Activated T-cell treated with anti-CD3 and anti-CD28 coated beads for 4 hours (primary cell): ENCODE data around the gene LRP2.
"Not testable (repeated sequence)": the region's sequence is repeated elsewhere in the genome, so short reads cannot be mapped to it uniquely, and the experiment has no call there.

Experiments used
- DNase-seq: peaks from one replicate; pipeline ENCODE4 v3.0.0-alpha.2; 2020

The LRP2 gene

DNA sequence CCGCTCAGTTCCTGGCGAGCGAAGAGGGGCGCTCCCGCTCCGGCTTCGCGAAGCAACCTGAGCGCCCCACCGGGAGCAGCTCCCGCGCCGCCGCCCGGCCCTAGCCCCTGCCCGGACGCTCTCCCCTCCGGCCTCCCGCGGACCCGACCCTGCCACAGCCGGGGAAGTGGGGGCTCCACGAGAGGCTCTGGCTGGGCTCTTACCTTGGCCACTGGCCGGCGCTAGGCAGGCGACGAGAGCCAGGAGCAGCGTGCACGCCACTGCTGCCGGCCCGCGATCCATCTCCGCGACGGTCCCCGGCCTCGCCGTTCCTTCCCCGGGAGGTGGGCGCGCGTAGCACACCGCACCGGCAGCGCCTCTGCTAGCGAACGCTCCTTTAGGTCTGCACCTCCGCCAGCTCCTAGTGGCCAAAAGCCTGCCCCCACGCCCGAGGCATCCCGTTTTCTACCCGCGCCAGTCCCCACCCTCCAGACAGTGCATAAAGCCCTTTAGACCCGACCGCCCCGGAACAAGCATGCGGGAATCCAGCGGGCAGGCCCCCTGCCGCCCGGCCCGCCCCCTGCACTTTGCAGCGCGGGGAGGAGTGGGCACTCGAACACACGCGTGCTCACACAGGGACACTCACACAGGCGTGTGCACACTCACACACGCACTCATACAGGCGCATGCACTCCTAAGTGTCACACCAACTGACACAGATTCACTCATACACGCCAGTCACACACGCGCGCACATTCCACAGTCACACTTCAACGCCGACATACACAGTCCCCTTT is at the start of gene LRP2:
TSS of gene LRP2 (minus strand) at position 417 of the 776 bp plus-strand sequence. CDS start at position 282, 135 bp downstream.
- no peak for DNase-seq

DNA sequence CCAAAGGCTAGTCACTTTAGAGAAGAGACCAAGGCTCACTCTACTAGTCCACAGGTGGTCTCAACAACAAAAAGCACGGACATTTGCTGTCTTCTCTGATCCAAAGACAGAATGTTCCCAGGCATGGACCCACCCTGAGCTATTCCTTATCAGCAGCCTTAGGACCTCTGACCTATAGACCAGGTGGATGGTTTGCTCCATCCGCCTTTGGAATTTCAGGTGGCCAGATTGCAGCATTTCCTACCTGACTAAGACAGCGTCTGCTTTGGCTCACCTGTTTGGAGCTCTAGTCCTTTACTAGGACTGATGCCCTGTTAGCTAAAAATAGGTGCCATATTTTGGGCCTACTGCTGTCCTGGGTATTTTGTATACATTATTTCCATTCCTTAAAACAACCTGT is 44.6 kb upstream of the LRP2 start:
- no peak for DNase-seq

DNA sequence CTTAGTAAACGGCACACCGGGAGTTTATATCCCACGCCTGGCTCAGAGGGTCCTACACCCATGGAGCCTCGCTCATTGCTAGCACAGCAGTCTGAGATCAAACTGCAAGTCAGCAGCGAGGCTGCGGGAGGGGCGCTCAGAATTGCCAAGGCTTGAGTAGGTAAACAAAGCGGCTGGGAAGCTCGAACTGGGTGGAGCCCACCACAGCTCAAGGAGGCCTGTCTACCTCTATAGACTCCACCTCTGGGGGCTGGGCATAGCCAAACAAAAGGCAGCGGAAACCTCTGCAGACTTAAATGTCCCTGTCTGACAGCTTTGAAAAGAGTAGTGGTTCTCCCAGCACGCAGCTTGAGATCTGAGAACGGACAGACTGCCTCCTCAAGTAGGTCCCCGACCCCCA is 37.2 kb upstream of the LRP2 start:
- DNase-seq = not testable (repeated sequence)

DNA sequence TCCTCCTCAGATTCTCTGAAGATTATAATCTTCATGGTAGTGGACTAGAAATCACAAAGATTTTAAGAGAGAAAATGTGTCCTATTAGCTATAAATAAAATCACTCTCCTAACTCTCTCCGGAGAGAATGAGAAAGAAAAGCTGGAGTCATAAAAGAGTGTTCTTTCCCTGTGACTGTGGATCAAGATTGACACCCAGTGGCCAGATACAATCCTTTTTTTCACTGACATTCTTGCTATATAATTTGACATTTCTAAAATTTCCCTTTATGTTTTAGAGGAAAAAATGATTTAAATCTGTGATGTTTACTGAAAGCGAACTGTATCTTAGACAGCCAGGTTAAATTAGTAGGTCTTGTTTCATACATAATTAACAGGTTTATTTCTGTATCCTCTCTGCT is 35.4 kb upstream of the LRP2 start:
- DNase-seq = no peak

DNA sequence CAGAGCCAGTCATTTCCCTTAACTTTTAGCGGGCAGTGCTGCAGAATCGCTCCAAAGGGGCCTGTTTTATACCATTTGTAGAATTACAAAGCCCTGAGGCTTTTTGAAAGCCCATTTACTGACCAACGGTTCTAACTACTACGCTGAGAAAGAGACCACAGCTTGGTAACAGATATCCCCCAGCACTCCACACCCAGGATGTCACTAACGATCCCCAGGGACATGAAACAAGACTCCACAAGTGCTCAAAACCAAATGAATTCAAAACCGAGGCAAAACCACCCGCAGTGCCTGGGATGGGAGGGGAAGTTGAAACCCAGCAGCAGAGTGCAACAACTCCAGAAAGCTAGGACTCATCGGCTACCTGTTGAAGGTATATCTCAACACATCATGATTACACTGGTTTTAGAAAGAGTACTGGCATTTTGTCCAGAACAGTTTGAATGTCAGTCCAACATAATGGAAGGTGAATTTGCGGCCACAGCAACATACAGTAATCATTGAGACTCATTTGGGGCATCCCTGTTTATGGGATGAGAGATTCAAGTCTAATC is 33.6 kb upstream of the LRP2 start:
- no peak for DNase-seq

DNA sequence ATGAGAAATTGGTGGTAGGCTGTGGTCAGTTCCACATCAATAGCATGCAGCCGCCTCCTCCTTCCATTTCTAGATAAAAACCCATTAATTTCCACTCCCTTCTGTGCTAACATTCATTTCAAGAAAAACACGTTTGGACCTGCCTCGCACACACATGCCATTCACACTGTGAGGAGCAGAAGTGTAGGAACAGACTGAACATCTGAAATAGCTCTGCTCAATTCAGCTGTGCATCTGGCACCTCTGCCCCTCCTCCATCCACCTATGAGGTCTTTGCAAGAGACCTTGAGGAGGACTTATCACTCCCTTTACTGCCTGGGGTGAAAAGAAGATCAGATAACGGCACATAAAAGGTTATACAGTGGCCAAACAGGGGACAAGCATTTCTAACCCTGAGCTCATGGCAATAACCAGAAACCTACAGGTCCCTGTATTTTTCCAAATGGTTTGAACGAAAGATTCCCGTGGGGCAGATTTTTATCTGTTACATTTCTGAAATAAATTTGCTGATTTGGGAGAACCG is 30.8 kb upstream of the LRP2 start:
- DNase-seq = no peak

DNA sequence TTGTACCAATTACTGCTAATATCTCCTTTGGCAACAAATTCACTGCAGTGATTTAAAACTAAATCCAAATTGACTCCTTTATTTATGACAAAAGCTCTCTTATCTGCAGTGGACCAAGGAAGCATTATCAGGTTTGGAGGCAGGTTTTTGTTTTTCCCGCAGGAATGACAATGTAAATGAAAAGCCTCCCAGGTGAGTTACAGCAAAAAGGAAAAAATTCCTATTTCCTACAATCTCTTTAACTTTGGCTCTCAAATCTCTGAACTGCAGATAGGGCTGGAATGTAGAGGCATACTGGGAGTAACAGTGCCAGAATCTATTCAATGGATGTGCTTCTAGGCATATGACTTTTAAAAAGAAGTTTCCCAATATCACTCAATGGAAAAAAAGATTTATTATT is 28.9 kb upstream of the LRP2 start:
- no peak for DNase-seq

DNA sequence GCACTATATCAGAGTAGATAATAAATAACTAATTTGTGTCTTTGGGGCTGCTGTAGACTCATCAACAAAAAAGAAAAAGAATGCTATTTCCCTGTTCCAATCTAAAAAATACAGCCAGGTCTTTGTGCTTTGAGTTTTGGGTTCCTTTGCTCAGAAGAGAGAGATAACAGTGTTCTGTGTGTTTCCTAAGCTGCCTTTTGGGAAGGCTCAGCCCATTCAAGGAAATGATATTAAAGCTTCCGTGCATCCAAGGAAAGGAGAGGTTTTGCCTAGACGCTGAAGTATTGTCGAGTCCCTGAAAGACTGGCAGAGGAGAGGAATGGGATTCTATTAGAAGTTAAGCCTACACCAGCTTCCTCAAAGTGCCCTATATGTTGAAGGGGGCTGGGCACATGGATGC is 25.8 kb upstream of the LRP2 start:
- no peak for DNase-seq

DNA sequence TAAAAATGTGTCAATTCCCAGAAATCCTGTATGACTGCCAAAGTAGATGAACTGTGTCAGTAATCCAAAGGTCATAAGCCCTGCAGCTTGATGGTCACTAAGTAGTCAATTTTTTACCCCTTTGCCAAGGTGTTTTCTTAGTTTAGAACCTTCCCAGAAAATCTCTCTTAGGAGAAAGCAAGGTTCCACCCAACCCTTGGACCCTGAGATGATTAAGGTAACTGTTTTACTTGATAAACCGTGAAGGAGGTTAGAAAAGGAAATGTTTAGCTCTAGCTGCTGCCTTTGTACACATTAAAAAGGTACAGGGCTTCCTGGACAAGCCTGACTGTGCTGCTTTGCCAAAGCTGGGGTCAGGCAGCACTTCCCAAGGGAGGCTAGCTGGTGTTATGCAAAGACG is 24.4 kb upstream of the LRP2 start:
- DNase-seq = no peak

DNA sequence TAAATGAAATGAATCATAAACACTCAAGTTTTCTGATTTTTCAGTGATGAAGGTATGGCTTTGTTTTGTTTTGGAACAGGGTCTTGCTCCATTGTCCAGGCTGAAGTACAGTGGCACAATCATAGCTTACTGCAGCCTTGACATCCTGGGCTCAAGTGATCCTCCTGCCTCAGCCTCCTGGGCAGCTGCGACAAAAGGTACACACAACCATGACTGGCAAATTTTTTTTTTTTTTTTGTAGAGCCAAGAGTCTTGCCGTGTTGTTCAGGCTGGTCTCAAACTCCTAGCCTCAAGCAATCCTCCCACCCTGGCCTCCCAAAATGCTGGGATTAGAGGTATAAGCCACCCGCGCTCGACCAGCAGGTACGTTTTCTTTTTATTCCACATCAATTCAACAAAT is 22.5 kb upstream of the LRP2 start:
- no peak for DNase-seq

DNA sequence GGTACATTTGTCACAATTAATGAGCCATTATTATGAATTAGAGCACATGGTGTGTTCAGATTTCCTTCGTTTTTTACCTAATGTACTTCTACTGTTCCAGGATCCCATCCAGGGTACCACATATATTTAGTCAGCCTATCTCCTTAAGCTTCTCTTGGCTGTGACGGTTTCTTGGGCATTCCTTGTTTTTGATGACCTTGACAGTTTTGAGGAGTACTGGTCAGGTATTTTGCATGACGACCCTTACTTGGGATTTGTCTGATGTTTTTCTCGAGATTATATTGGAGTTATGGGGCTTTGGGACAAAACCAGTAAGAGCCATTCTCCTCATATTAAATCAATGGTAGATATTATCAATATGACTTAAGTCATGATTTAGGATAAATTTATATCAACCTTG is 10.2 kb upstream of the LRP2 start:
- no peak for DNase-seq

DNA sequence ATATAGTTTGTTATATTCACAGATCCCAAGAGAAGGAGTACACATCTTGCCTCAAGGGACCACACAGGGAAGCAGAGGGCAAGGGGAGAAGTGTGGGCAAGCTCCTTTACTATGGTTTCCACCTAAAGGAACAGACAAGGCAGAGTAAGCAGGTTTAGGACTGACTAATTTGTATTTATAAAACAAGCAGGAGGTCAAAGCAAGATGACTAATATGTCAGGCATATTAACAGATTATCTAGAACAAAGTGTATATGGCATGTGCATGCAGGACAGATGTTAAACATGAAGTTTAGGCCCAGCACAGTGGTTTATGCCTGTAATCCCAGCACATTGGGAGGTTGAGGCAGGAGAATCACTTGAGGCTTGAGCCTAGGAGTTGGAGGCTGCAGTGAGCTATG is 3.7 kb upstream of the LRP2 start:
- no peak for DNase-seq

DNA sequence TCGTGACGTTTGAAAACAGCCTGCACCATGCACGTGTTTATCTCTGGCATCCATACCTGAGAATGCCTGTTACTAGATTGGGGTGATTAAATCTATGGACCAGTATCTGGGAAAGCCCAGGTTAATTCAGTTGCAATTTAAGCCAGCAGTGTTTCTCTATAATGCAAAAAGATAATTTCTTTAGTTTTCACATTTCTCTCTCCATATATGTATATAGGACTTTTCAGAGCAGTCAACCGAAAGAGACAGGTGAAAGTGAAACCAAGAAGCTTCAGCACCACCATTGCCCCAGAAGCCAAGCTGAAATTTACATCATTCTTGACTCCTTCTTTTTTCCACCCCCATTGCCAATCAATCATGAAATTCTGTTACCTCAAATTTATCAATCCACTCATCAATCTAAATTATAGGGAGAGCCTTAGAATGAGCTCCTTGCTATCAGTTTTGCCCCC is 2.7 kb upstream of the LRP2 start:
- no peak for DNase-seq

DNA sequence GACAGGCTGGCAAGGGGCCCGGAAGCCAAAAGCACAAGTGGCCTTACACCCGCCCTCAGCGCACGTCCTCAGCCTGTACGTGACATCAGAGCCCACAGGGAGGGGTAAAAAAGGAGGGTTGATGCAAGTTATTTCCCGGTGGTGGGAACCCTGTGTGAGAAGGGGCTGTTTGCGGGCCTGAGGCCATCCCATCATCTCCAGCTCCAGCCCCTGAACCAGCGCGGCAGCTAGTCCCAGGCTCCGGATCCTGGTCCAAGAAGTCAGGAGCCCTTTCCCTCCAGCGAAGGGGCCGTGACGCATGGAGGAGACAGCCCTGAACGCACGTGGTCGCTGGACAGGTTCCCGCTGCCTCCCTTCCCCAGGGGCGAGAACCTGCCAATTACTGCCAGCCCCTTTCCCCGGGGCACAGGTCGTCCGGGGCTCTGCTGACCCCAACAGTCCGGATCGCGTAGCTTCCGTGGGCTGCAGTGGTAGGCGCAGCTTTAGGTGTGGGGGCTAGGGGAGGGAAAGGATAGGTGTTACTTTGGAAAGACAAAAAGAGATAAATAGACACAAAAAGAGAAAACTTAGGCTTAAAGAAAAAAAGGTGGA is 1.3 kb upstream of the LRP2 start:
- DNase-seq = peak; percentile 27

DNA sequence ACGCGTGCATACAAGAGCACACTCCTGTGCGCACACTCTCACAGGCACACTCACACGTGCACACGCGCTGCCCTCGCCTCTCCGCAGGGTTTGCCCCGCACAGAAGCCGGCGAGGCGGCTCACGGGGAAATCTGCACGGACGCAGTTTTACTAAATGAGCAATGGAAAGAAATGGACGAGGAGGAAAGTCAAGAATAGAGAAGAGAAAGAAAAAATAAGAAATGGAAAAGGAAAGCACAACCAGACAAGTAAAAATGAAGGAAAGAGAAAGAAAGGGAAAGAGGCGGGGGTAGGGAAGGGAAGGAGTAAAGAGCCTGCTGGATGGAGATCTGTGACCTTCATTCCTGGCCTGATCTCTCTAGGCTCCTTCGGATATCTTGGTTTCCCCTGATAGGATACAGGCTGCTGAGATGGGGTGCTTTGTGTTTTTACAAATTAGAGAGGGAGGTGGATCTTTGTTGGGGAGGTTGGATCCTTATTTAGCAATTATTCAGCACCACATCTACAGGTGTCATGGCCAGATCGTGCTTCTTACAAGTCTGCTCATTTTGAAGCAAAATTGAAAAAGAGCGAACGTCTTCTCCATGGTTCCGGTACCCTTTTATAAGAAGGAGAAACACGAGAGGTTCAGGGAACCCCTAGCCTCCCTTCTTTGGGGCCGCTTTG is 693 bp upstream of the LRP2 start:
- no peak for DNase-seq

DNA sequence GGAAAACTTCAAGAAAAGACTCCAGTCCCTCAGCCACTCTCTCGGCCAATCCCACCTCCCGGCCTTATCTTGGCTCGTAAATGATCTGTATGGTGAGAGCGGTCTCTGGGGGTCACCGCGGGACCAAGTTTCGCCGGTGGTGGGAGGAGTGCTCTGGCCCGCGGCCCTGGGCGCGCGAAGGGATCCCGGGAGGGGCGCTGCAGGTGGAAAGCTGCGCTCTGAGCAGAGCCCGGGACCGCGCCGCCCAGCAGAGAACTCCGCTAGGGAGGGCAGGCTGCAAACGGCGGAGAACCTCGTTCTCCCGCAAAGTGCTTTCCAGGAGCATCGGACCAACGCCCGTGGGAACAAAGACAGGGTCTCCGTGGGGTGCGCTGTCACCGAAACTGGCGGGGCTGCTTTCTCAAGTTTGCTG is 622 bp downstream of the LRP2 start:
- DNase-seq = no peak

DNA sequence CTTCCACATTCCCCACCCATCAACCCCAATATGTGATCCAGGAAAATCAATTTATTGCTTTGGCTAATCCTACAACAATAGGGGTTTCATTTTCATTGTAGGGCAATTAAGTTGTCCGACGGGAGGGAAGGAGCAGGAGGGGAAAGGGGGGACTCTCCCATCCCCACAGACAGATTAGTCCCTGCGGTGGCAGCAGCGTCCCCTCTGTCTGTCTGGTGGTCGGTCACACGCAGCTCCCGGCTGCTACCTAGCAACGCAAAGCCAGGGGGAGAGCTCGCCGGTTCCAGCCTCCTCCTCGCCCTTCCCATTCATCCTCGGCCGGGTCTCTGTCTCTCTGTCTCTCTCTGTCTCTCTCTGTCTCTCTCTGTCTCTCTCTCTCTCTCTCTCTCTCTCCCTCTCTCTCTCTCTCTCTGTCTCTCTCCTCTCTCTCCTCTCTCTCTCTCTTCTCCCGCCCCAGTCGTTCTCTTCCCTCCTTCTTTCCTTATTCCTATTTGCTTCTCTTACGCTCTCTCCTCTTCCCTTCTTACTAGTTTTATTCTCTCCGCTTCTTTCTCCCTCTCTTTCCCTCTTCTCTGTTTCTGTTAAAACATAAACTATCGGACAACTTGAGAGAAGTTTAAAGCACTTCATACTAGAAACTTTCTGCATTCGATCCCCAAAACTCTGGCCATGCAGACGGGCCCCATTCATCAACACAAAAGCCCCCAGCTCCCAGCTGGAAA is 1.2 kb downstream of the LRP2 start:
- DNase-seq = no peak

DNA sequence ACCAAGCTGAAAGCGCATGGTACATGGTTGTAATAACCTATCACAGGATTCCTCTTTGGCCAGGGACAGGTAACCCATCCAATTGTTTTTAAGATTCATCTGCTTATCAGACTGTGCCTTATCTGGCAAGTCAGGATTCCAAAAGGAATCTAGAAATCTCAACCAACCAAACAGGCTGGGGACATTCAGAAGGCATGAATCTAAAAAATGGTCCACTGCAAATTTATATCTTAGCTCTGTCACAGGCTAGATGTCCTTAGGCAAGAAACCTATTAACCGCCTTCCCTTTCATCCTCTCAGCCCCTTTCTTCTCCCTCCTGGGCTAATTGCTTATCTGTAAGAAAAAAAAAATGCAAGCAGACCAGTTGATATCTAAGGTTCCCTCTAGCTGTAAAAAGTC is 4.3 kb downstream of the LRP2 start:
- no peak for DNase-seq

DNA sequence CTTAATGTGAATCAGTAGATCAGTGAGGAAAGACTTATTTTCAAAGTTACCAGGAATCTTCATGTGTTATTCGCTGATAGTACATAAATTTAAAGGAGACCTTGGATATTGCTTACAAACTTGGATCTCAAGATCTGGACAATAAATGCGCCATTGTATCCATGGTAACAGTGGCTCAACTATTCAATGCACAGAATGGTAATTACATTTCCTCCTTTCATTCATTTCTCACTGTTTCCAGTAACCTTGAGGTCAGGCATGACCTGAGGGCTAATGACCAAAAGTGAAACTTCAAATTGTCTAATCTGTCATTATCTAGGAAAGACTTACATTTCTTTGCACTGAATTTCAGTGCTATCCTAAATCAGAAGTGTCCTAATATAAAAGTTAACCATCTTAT is 8.1 kb downstream of the LRP2 start:
- no peak for DNase-seq

DNA sequence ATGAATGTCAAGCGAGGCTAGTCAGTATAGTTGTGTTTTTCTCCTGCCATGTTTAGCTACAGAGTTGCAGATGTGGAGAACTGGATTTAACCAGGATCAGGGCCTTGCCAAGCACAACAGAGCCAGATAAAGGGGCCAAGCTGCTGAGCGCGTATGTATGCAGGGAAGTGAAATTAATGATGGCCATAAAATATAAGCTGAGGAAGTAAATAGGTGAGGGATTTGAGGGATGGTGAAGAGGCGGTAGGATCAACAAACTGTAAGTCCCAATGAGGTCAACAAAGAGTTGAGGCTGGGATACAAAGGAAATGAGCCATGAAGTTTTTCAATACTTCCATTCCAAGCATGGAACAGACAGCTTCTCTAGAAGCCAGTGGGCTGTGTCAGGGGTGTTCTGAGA is 10.6 kb downstream of the LRP2 start:
- no peak for DNase-seq

DNA sequence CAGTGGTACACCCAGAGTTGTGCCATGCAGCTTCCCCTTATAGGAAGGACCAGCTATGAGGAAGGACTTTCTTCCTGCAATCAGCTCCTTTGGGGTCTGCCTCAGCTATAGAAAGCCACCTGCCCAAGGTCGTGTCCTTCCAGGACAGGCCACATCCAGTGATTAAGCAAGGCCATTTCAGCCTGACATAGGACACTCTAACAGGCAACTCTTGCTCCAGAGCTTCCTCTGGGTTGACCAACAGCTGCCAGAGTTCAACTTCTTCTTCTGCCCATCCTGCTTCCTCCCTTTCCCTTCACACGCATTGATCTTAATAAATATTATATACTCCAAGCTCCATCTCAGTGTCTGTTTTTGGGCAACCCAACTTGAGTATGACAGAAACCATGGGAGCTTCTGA is 12.8 kb downstream of the LRP2 start:
- DNase-seq = no peak

DNA sequence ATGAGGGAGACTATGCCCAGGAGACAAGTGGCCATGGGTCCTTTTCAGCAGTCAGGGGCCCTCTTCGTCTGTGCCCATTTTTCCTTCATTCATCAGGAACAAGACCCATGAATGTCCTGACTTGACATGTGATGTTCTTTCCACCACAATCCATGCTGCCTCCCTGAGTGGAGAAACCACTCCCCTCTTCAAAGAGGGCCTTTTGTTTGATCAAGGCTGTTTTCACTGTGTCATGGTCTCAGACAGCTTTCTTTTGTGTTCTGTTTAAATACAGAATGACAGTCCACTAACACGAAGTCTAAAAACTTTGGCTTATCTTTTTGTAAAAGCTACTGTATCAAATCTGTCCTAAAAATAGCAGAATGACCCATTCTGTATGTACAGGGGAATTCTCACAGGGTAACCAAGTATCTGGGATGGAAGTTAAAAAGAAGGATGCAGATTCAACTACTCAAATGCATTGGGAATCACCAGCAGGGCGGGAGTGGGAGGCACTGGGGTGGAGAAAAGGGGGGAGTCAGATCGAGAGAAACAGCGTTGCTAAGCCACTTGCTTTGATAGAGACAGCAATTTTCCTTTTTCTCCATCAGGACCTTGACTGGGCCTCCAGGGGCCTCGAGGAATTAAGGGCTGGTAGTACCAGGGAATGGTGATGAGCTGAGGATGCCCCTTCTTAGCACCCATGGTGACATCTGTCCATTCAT is 13.9 kb downstream of the LRP2 start:
- no peak for DNase-seq
